Suprapubic skin (tissue), 3 donors: ENCODE measurements around the gene KLHL29.

Source experiments
- POLR2A ChIP-seq, 2 donors: fragments of 450-650 bp; IDR thresholded peaks; one replicate each; pipeline ENCODE4 v1.6.1; 2017; ENCODE audit warnings: antibody characterized with exemption in 2 of 2, mild to moderate bottlenecking in 2 of 2, moderate library complexity in 2 of 2
- TF ChIP-seq, protein P1 (sequence below), 2 donors: fragments of 200-600 bp in 1 of 2; fragments of 450-650 bp in 1 of 2; sonication (generic) in 1 of 2; IDR thresholded peaks; one replicate each; pipeline ENCODE4 v1.5.1; 2016 to 2019; ENCODE audit warnings: antibody characterized with exemption in 2 of 2, mild to moderate bottlenecking in 1 of 2, moderate library complexity in 1 of 2

DNA sequence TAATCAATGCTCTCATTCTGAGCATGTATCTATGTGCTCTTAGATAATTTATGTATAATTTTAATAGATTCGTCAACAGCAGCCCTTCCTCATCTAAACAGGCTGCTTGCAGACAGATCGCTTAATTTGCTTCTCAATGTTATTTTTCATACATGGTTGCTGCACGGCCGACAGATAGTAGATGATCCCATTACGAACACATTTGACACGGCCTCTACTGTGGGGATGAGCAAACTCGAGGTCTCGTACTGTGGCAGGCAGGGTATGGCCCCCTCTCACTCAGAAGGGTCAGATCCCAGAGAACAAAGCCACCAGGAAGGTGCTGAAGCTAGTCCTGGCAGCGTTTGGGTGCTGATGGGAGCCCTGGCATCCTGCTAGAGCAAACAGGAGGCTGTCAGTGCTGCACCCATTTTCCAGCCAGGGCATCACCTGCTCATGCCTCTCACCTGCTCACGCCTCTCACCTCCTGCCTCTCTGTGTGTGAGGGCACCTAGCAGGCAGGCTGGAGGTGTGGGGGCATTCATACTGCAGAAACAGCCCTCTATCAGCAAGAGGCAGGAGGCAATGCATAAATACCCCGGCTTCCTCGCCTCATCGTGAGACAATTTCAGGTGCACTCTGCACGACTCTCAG, 80.0 kb downstream of the KLHL29 start:
- TF ChIP-seq, protein P1, sequence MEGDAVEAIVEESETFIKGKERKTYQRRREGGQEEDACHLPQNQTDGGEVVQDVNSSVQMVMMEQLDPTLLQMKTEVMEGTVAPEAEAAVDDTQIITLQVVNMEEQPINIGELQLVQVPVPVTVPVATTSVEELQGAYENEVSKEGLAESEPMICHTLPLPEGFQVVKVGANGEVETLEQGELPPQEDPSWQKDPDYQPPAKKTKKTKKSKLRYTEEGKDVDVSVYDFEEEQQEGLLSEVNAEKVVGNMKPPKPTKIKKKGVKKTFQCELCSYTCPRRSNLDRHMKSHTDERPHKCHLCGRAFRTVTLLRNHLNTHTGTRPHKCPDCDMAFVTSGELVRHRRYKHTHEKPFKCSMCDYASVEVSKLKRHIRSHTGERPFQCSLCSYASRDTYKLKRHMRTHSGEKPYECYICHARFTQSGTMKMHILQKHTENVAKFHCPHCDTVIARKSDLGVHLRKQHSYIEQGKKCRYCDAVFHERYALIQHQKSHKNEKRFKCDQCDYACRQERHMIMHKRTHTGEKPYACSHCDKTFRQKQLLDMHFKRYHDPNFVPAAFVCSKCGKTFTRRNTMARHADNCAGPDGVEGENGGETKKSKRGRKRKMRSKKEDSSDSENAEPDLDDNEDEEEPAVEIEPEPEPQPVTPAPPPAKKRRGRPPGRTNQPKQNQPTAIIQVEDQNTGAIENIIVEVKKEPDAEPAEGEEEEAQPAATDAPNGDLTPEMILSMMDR (IDR thresholded peaks at IDR 0.05): no peak
- TF ChIP-seq POLR2A (IDR thresholded peaks at IDR 0.05): no peak
